ENCODE results near the gene MAPK4.

DNA sequence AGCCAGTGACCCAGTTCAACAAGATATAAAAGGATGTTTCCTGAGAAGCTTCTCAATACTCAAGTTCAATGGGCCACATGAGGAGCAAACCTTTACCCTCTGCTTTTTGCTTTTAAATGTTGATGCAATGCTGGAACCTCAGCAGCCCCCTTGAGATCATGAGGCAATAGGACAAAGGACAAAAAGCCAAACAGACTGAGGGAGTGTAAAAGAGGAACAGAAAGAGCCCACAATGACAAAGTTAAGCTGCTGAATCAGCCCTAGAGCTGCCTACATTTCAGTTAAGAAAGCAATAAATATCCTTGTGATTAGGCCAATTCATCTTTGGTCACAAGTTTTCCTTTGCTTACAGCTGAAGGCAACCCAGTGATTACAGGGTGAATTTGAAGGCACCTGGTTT lies 183.1 kb downstream of the MAPK4 start:
- TF ChIP-seq, protein P1, sequence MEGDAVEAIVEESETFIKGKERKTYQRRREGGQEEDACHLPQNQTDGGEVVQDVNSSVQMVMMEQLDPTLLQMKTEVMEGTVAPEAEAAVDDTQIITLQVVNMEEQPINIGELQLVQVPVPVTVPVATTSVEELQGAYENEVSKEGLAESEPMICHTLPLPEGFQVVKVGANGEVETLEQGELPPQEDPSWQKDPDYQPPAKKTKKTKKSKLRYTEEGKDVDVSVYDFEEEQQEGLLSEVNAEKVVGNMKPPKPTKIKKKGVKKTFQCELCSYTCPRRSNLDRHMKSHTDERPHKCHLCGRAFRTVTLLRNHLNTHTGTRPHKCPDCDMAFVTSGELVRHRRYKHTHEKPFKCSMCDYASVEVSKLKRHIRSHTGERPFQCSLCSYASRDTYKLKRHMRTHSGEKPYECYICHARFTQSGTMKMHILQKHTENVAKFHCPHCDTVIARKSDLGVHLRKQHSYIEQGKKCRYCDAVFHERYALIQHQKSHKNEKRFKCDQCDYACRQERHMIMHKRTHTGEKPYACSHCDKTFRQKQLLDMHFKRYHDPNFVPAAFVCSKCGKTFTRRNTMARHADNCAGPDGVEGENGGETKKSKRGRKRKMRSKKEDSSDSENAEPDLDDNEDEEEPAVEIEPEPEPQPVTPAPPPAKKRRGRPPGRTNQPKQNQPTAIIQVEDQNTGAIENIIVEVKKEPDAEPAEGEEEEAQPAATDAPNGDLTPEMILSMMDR (tag by site-specific recombination; IDR thresholded peaks at IDR 0.05) = no peak
- TF ChIP-seq ZNF335 (tag by site-specific recombination; conservative IDR thresholded peaks at IDR 0.05) (no peak), ZNF23 (tag by site-specific recombination; IDR thresholded peaks at IDR 0.05; ENCODE audit: borderline replicate concordance) (no peak), ZNF146 (tag by site-specific recombination; IDR thresholded peaks at IDR 0.05) (no peak), ZSCAN30 (tag by site-specific recombination; IDR thresholded peaks at IDR 0.05) (no peak), ZNF707 (tag by site-specific recombination; IDR thresholded peaks at IDR 0.05) (no peak), ZNF555 (tag by site-specific recombination; conservative IDR thresholded peaks at IDR 0.05) (no peak), SP2 (tag by site-specific recombination; IDR thresholded peaks at IDR 0.05) (no peak)

All from HEK293 (cell line).